Inferior parietal cortex (tissue), 1 donor: Measurements from ENCODE around the gene TRIM3.
A peak's percentile ranks its signal among the peaks of the same experiment; 100 is the strongest.

Experiments used
- DNase-seq: peaks from one replicate; pipeline ENCODE4 v3.0.0-alpha.2; 2016; ENCODE audit errors: extremely low spot score

Gene TRIM3

GRCh38 chr11:6480299-6480914, 6.7 kb upstream of the TRIM3 start:
- DNase-seq: no peak

DNA sequence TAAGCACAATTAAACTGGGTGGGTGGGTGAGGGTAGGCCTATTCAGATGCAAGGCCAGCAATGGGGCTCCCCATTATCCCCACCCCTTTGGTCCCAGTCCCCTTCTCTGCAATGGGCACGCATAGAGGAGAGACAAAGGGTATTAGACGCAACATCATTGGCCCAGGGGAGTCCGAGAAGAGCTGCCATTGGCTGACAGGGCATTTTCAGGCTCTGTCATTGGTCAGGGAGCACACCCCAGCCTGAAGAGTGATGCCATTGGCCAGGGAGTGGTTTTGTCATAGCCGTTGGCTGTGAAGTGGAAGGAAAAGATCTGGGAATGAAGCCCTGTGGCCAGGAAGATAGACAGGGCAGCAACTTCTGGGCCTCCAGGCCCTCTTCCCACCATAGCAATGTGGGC, 2.8 kb upstream of the TRIM3 start:
- no peak for DNase-seq

GRCh38 chr11:6475936-6476335, 2.2 kb upstream of the TRIM3 start:
- DNase-seq: no peak

GRCh38 chr11:6474806-6475500, 1.2 kb upstream of the TRIM3 start:
- DNase-seq: no peak

- DNase-seq: no peak
Observed at GRCh38 chr11:6474413-6474792, 662 bp upstream of the TRIM3 start.

GRCh38 chr11:6472934-6473333, 807 bp downstream of the TRIM3 start:
- no peak for DNase-seq

DNA sequence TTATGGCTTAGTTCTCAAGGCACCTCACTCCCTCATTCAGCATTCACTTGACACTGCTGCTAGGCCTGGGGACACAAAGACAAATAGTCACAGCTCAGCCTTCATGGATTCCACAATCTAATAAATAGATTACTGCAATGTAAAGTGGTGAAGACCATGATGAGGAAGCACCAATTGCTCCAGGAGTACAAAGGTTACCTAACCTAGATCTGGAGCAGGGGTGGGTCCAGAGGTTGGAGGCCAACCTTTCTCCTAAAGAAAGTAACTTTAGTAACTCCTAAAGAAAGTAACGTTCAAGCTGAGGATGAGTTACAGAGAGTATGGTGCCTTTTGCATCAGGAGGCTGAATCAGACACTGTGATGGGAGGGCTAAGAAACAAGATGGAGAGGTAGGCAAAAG, 4.1 kb downstream of the TRIM3 start:
- no peak for DNase-seq

GRCh38 chr11:6468712-6469495, 4.8 kb downstream of the TRIM3 start:
- DNase-seq: peak; percentile 77

GRCh38 chr11:6459099-6459450, 14.7 kb downstream of the TRIM3 start:
- no peak for DNase-seq

- DNase-seq: no peak
Observed at GRCh38 chr11:6458352-6459098, 15.2 kb downstream of the TRIM3 start.

- DNase-seq: no peak
Observed at GRCh38 chr11:6457581-6458320, 16.0 kb downstream of the TRIM3 start.

DNA sequence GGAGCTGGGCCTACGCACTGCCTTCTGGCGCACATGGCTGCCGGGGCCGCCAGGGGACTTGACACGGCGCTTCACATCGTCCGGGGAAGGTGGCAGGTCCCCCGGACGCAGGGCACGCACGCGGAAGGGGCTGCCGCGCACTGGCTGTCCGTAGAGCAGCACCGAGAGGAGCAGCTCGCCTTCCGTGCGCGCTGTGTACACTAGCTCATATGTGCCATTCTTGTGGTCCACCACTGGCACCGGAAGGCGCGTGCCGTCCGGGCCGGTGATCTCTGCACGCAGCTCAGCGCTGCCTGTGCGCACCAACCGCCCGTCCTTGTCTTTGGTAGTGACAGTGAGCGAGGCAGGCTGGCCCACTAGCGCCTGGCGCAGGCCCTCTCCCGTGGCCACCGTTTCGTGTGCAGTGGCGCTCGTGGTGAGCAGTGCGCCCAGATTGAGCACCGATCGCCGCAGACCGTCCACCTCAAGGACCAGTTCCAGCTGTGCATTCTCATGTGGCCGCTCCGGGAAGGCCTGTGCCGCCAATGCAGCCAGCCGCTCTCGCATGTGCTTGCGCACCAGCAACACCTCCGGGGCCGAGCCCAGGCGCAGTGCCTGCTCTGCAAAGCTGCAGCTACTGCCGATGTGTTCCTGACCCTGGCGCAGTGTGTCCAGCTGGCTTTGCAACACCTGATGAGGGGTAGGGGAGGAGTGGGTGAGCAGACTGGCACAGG, 17.2 kb downstream of the TRIM3 start:
- no peak for DNase-seq

DNA sequence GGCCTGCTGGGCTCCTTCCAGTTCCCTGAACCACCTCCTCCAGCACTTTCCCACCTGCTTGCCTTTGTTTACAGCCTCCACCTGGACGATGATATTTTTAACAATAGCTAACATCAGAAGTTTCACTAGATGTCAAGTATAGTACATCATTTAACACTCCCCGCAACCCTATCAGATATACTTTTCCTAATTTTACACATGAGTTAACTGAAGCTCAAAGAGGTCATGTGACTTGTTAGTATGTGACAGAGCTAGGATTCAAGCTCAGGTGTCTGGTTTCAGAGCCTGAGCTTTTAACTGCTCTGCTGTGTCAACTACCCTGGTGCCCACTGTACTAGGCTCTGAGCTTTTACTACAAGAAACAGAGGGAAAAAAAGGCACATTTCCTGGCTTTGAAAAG, 18.7 kb downstream of the TRIM3 start:
- DNase-seq: no peak

GRCh38 chr11:6453152-6453551, 20.6 kb downstream of the TRIM3 start:
- no peak for DNase-seq

GRCh38 chr11:6452219-6452618, 21.5 kb downstream of the TRIM3 start:
- no peak for DNase-seq

DNA sequence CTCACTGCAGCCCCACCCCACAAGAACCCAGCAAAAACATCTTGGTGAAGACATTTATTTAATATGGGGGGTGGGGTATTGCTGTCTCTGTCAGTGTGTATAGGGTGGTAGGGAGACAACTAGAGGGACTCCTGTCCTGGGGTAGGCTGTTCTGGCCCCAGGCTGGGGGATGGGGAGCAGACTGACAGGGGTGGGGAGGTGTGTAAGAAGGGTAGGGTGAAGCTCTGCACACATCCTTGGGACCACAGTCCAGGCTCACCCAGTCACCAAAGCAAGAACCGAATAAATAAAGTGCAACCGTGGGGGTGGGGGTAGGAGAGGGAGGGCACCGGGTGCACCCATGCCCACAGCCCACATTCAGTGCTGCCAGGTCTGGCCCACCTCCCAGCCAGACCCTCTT, 25.2 kb downstream of the TRIM3 start:
- DNase-seq: no peak

- peak; percentile 69 for DNase-seq
Observed at GRCh38 chr11:6443269-6444003, 30.3 kb downstream of the TRIM3 start.

GRCh38 chr11:6442441-6442840, 31.3 kb downstream of the TRIM3 start:
- DNase-seq: no peak

DNA sequence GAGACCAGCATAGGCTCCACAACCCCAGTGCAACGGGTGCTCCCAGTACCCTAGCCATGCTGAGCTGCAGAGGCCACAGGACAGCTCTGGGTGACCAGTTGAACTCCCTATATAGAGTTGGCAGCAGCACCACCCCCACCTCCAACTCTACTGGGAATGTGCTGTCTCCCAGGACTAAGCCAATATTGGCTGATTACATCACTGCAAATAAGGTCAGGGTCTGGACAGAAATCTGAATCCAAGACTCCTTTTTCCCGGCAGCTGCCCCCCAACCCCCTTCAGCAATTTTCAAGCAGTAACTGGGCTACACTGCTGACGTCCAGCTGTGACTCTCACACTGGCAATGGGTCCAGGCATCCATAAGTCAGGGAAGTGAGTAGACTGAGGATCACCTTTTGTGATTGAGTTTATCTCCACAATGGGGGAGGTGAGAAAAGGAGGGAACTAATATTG, 32.8 kb downstream of the TRIM3 start, which contains the start of gene HPX:
HPX (minus strand) TSS at position 82 of the 453 bp plus-strand sequence; CDS start at position 58, 24 bp downstream.
- no peak for DNase-seq

- DNase-seq: peak; percentile 81
Observed at GRCh38 chr11:6438979-6439571, 34.7 kb downstream of the TRIM3 start.
